Tibial artery (tissue), 4 donors: Measurements from ENCODE around the gene FAN1.

Source experiments
- DNase-seq, 2 donors: peaks; one replicate each; pipeline ENCODE4 v3.0.0-alpha.2; 2019
- H3K27ac ChIP-seq, 2 donors: fragments of 200-600 bp; sonication (generic) in 1 of 2; 1 replicate in 1 of 2; 2 replicates in 1 of 2; pipeline ENCODE4 v1.5.1; 2018 to 2019; ENCODE audit warnings: mild to moderate bottlenecking in 1 of 2
- H3K27me3 ChIP-seq, 2 donors: fragments of 200-600 bp; sonication (generic) in 1 of 2; one replicate each; pipeline versions ENCODE4 v1.5.1 to v1.6.0; 2016 to 2019
- H3K36me3 ChIP-seq, 3 donors: fragments of 200-600 bp; sonication (generic) in 2 of 3; one replicate each; pipeline ENCODE4 v1.5.1; 2016 to 2019; ENCODE audit warnings: mild to moderate bottlenecking in 2 of 3
- H3K4me1 ChIP-seq, 4 donors: fragments of 200-600 bp; sonication (generic) in 2 of 4; 1 replicate in 3 of 4; 2 replicates in 1 of 4; pipeline ENCODE4 v1.5.1; 2016 to 2019
- H3K4me3 ChIP-seq, 2 donors: fragments of 200-600 bp; sonication (generic) in 1 of 2; 1 replicate in 1 of 2; 2 replicates in 1 of 2; pipeline ENCODE4 v1.5.1; 2018 to 2019; ENCODE audit warnings: mild to moderate bottlenecking in 2 of 2
- H3K9me3 ChIP-seq, 3 donors: fragments of 200-600 bp; sonication (generic) in 1 of 3; one replicate each; pipeline ENCODE4 v1.5.1; 2016 to 2019
- intact Hi-C: fragments of 100-400 bp; cut with DNase I; formaldehyde crosslinking; loops from one replicate; pipeline ENCODE4 v1.15.0; 2023; ENCODE audit warnings: low total_unique reads
- TF ChIP-seq, protein P1 (sequence below), 2 experiments: fragments of 200-600 bp in 1 of 2; fragments of 450-650 bp in 1 of 2; IDR thresholded peaks; one replicate each; pipeline ENCODE4 v1.5.1; 2017 to 2019; ENCODE audit warnings: antibody characterized with exemption in 2 of 2, mild to moderate bottlenecking in 1 of 2, moderate library complexity in 1 of 2

Gene FAN1

DNA sequence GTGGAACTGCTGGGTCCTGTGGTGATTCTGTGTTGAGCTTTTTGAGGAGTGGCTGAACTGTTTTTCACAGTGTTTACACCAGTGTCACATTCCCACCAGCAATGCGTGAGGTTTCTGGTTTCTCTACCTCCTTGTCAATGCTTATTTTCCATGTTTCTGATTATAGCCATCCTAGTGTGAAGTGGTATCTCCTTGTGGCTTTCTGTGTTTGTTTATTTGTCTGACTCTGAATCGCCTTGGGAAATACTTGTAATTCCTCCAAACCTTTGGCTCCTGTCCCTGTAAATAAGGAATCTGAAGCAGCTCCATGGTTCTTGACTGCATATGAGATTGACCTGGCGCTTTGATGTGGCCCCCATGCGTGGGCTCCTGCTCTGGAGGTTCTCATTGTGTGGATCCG, 20.6 kb downstream of the FAN1 start:
- Histone ChIP-seq H3K4me3 (no peak overlapping the region), H3K9me3 (no peaks in the 10 kb centered on the region), H3K36me3 (peaks cover 15 to 88% (median 84%) of the 10 kb centered on the region in 3 donors), H3K4me1 (no peaks in the 10 kb centered on the region), H3K27me3 (no peaks in the 10 kb centered on the region), H3K27ac (no peak overlapping the region)
- intact Hi-C loops, result no loop called here
- TF ChIP-seq, protein P1, sequence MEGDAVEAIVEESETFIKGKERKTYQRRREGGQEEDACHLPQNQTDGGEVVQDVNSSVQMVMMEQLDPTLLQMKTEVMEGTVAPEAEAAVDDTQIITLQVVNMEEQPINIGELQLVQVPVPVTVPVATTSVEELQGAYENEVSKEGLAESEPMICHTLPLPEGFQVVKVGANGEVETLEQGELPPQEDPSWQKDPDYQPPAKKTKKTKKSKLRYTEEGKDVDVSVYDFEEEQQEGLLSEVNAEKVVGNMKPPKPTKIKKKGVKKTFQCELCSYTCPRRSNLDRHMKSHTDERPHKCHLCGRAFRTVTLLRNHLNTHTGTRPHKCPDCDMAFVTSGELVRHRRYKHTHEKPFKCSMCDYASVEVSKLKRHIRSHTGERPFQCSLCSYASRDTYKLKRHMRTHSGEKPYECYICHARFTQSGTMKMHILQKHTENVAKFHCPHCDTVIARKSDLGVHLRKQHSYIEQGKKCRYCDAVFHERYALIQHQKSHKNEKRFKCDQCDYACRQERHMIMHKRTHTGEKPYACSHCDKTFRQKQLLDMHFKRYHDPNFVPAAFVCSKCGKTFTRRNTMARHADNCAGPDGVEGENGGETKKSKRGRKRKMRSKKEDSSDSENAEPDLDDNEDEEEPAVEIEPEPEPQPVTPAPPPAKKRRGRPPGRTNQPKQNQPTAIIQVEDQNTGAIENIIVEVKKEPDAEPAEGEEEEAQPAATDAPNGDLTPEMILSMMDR (IDR thresholded peaks at IDR 0.05), result no peak
- DNase-seq, result no peak

DNA sequence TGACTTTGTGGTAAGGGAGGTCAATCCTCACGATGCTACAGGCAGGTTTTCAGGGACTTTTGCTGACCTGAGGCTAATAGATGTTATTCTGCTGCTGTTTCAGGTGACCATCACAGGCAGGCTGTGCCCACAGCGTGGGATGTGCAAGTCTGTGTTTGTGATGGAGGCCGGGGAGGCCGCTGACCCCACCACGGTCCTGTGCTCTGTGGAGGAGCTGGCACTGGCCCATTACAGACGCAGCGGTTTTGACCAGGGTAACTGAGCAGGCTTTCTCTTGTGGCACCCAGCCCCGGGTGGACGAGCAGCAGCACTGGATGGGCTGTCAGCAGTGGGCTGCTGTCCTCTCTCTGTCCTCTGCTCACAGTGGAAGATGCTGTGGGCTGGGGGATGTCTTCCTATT, 22.0 kb downstream of the FAN1 start:
- H3K36me3 ChIP-seq, result peaks cover 23 to 83% (median 82%) of the 10 kb centered on the region in 3 donors
- H3K27me3 ChIP-seq, result no peaks in the 10 kb centered on the region
- no peak for DNase-seq
- TF ChIP-seq, protein P1 (IDR thresholded peaks at IDR 0.05), result no peak
- no peaks in the 10 kb centered on the region for H3K9me3 ChIP-seq
- intact Hi-C loops, result no loop called here
- H3K27ac ChIP-seq, result no peak overlapping the region
- H3K4me3 ChIP-seq, result no peak overlapping the region
- H3K4me1 ChIP-seq, result no peaks in the 10 kb centered on the region

DNA sequence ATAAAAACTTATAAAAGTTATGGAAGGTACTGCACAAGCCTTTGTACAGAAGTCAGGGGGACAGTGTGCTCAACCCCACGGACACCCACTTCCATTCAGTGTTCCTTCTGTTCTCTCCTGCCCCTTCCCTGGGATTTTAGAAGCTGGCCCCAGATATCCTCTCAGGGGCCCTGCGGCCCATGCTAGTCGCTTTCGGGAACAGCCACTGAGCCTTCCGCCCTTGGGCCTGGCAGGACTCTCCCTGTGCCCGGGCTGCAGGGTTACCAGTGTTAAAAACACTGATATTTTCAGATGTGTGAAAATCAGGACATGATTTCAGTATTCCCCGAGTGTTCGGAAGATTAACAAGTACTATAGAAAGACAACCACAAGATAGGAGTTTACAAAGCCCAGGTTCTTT, 22.4 kb downstream of the FAN1 start:
- Histone ChIP-seq H3K4me3 (no peak overlapping the region), H3K36me3 (peaks cover 27 to 83% (median 82%) of the 10 kb centered on the region in 3 donors), H3K27ac (no peak overlapping the region), H3K9me3 (no peaks in the 10 kb centered on the region), H3K4me1 (no peaks in the 10 kb centered on the region), H3K27me3 (no peaks in the 10 kb centered on the region)
- TF ChIP-seq, protein P1 (IDR thresholded peaks at IDR 0.05), result no peak
- intact Hi-C loops, result no loop called here
- DNase-seq, result no peak

DNA sequence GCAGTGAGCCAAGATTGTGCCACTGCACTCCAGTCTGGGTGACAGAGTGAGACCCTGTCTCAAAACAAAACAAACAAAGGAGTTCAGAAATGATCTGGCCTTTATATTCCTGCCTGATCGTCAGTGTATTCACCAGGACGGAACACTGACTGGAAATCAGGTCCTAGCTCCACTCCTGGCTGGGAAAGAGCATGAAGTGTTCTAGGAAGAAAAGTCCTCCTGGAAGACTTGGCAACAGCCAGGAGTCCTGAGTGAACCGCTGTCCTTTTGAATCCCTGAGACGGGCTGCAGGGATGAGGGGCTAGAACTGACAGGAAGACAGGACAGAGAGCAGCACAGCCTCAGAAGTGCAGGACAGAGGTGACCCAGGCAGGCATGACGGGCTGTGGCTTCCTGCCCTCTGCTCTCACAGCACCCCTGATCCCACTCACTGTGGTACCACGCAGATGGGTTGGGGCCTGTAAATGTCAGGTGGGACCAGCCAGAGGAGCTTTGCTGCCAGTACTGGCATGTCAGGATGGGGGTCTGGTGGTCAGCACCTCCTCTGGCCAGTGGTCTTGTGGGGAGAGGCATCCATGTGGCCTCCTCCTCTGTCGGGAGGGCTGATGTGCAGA, 23.5 kb downstream of the FAN1 start:
- Histone ChIP-seq H3K27me3 (no peaks in the 10 kb centered on the region), H3K27ac (no peak overlapping the region), H3K36me3 (peaks cover 20 to 78% (median 76%) of the 10 kb centered on the region in 3 donors), H3K4me3 (no peak overlapping the region), H3K9me3 (no peaks in the 10 kb centered on the region), H3K4me1 (no peaks in the 10 kb centered on the region)
- TF ChIP-seq, protein P1 (IDR thresholded peaks at IDR 0.05), result no peak
- intact Hi-C loops, result no loop called here
- no peak for DNase-seq

DNA sequence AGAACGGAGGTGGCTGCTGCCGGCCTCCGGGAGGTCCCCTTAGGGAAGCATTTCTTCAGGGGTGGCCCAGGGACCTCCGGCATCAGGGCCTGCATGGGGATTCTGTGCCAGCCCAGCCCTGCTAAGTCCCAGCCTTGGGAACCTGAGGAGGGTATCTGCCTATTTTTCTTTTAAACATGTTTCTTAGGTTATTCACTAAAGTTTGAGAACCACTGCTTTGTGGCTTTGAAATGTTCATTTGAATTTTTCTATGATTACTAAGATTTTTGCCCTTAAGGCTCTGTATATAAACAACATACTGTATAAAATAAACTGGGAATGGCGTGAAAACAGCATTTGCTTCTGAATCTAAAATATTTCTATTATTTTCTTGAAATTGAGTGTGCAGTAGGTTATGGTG, 24.4 kb downstream of the FAN1 start:
- TF ChIP-seq, protein P1 (IDR thresholded peaks at IDR 0.05), result no peak

More for the DNA sequence above, 24.4 kb downstream of the FAN1 start:
- Histone ChIP-seq H3K4me1 (no peaks in the 10 kb centered on the region), H3K27ac (no peak overlapping the region), H3K4me3 (no peak overlapping the region), H3K36me3 (peaks cover 20 to 70% (median 68%) of the 10 kb centered on the region in 3 donors), H3K27me3 (no peaks in the 10 kb centered on the region), H3K9me3 (no peaks in the 10 kb centered on the region)
- no peak for DNase-seq
- intact Hi-C loops, result no loop called here
